C4-2B (cell line): ENCODE results near the gene RILPL1.

Source experiments
- ZFX ChIP-seq: fragments of 450-650 bp; IDR thresholded peaks from 2 replicates; pipeline ENCODE4 v1.6.1; 2017
- TF ChIP-seq, protein P1 (sequence below): fragments of 450-650 bp; conservative IDR thresholded peaks from 2 replicates; pipeline ENCODE4 v1.5.1; 2017; ENCODE audit warnings: mild to moderate bottlenecking

DNA sequence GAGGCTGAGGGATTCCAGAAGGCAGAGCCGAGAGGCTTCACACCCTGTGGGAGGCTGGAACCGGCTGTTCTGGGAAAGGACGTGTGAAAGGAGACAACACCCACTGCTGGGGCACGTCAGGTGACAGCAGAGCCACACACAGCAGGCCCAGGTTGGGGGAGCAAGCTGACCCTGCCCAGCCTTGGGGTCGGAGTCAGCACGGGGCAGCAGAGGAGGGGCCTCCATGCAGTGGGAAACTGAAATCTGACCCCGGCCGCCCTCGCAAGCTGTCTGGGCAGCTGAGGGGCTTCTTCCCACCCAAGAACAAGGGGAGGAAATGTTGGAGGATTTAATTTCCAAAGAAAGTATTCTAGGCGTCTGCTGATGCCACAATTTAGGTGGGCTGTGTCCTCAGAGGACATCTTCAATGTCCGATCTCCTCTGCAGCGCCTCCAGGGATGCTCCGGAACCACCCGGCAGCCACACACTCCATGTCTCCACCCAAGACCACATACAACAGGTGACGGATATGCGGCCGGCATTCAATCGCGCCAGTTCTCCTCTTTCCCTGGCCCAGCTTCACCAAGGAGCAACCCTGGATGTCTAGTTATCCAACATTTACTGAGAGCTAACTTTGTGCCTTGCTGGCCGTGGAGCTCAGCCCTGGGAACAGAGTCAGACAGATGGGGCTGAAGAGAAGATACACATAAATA is 44.8 kb downstream of the RILPL1 start:
- TF ChIP-seq, protein P1, sequence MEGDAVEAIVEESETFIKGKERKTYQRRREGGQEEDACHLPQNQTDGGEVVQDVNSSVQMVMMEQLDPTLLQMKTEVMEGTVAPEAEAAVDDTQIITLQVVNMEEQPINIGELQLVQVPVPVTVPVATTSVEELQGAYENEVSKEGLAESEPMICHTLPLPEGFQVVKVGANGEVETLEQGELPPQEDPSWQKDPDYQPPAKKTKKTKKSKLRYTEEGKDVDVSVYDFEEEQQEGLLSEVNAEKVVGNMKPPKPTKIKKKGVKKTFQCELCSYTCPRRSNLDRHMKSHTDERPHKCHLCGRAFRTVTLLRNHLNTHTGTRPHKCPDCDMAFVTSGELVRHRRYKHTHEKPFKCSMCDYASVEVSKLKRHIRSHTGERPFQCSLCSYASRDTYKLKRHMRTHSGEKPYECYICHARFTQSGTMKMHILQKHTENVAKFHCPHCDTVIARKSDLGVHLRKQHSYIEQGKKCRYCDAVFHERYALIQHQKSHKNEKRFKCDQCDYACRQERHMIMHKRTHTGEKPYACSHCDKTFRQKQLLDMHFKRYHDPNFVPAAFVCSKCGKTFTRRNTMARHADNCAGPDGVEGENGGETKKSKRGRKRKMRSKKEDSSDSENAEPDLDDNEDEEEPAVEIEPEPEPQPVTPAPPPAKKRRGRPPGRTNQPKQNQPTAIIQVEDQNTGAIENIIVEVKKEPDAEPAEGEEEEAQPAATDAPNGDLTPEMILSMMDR, result no peak
- TF ChIP-seq ZFX, result no peak
